ENCODE results near the gene PCDHGB6. TPM values are rescaled to one million over a fixed set of nuclear protein-coding genes. Genes with fewer than 3 reads are reported as not detected.
A peak's percentile ranks its signal among the peaks of the same experiment; 100 is the strongest.
"Not testable (repeated sequence)": the region's sequence is repeated elsewhere in the genome, so short reads cannot be mapped to it uniquely, and the experiment has no call there.

PCDHGB6 gene
- total RNA-seq: 0.12 and 0.18 TPM in 2 replicates

DNA sequence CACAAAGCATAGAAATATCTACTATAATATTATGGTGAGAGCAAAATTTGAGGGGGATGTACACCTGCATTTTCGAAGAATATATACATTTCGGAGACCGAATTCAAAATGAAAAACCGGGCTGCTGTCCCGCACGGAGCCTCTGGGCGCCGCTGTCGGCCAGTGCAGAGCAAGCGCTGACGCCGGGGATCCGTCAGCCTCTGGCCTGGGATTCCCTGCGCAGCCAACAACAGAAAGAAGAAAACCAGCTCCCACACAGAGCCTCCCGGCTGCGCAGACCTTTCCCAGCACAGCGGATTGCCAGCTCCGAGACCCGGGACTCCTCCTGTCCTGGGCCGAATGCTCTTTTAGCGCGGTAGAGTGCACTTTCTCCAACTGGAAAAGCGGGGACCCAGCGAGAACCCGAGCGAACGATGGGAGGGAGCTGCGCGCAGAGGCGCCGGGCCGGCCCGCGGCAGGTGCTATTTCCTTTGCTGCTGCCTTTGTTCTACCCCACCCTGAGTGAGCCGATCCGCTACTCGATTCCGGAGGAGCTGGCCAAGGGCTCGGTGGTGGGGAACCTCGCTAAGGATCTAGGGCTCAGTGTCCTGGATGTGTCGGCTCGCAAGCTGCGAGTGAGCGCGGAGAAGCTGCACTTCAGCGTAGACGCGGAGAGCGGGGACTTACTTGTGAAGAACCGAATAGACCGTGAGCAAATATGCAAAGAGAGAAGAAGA, at the start of gene PCDHGB6:
PCDHGB6 (plus strand) TSS at position 232 of the 716 bp plus-strand sequence; CDS start at position 414, 182 bp downstream.
- H3K4me1 Mint-ChIP-seq (ENCODE audit: low read depth); H3K27ac Mint-ChIP-seq; intact Hi-C loops (cut with micrococcal nuclease); H3K36me3 Mint-ChIP-seq (ENCODE audit: low read depth): not testable (repeated sequence)
- H3K9me3 Mint-ChIP-seq: peaks cover 16% of the 10 kb centered on the region
- H3K27me3 Mint-ChIP-seq (ENCODE audit: insufficient read depth): peaks cover 26% of the 10 kb centered on the region
- H3K4me3 Mint-ChIP-seq: peak within 1 kb of the TSS; percentile 66
- peak; percentile 23 for DNase-seq (ENCODE audit: low spot score)

DNA sequence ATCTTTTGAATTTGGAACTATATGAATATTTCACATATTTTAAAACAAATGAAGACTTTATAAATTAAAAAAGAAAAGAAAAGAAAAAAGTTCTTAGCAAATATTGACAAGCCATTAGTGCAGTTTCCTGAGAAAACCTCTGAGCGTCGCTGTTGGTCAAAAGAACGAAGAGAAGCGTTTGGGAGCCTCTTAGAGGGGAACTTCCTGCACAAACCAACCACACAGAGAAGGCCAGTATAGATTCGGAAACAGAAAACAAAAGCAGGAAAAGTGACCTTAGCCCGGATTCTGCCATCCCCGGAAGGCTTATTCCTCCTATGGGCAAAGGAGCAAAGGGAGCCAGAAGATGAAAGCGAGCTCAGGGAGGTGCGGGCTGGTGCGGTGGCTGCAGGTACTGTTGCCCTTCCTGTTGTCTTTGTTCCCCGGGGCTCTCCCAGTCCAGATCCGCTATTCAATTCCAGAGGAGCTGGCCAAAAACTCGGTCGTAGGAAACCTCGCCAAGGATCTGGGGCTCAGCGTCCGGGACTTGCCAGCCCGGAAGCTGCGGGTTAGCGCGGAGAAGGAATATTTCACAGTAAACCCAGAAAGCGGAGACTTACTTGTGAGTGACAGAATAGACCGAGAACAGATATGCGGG, 47.9 kb upstream of the PCDHGB6 start, which contains the start of gene PCDHGB2:
PCDHGB2 (plus strand) TSS at position 205 of the 637 bp plus-strand sequence; CDS start at position 347, 142 bp downstream.
- no peak for DNase-seq (ENCODE audit: low spot score)
- Mint-ChIP-seq H3K27ac (peak within 1 kb of the TSS; percentile 68), H3K36me3 (ENCODE audit: low read depth) (peaks cover 5% of the 10 kb centered on the region), H3K4me1 (ENCODE audit: low read depth) (peaks cover 6% of the 10 kb centered on the region), H3K4me3 (peak within 1 kb of the TSS; percentile 85), H3K9me3 (peaks cover 43% of the 10 kb centered on the region), H3K27me3 (ENCODE audit: insufficient read depth) (peaks cover 19% of the 10 kb centered on the region)
- intact Hi-C loops (cut with micrococcal nuclease): loop anchor here (1.0 to 10.0 kb wide), 5 partner anchors 37 to 204 kb away; partner anchors contain the start of genes PCDHB15, PCDHGA11 and PCDHGB5

GRCh38 chr5:141360685-141361084, 47.1 kb upstream of the PCDHGB6 start:
- peaks cover 51% of the 10 kb centered on the region for H3K9me3 Mint-ChIP-seq
- intact Hi-C loops (cut with micrococcal nuclease): loop anchor here (5.0 kb wide), 2 partner anchors 37 to 62 kb away; partner anchors contain the start of genes PCDHGA11 and PCDHGB5
- no peak for DNase-seq (ENCODE audit: low spot score)
- H3K27ac Mint-ChIP-seq: no peak overlapping the region
- no peak overlapping the region for H3K4me3 Mint-ChIP-seq
- H3K36me3 Mint-ChIP-seq (ENCODE audit: low read depth): peaks cover 10% of the 10 kb centered on the region
- H3K27me3 Mint-ChIP-seq (ENCODE audit: insufficient read depth): peaks cover 24% of the 10 kb centered on the region
- peaks cover 6% of the 10 kb centered on the region for H3K4me1 Mint-ChIP-seq (ENCODE audit: low read depth)

- H3K36me3 Mint-ChIP-seq (ENCODE audit: low read depth): peaks cover 12% of the 10 kb centered on the region
- peaks cover 27% of the 10 kb centered on the region for H3K27me3 Mint-ChIP-seq (ENCODE audit: insufficient read depth)
- H3K9me3 Mint-ChIP-seq: peaks cover 56% of the 10 kb centered on the region
- intact Hi-C loops (cut with micrococcal nuclease): loop anchor here (5.0 kb wide), 2 partner anchors 35 to 60 kb away; partner anchors contain the start of genes PCDHGA11 and PCDHGB5
- H3K4me3 Mint-ChIP-seq: no peak overlapping the region
- H3K27ac Mint-ChIP-seq: no peak overlapping the region
- DNase-seq (ENCODE audit: low spot score): no peak
- peaks cover 6% of the 10 kb centered on the region for H3K4me1 Mint-ChIP-seq (ENCODE audit: low read depth)
Observed at GRCh38 chr5:141362719-141363118, 45.1 kb upstream of the PCDHGB6 start.

GRCh38 chr5:141363952-141364660, 43.7 kb upstream of the PCDHGB6 start, which contains the start of gene PCDHGA5:
Gene PCDHGA5 (plus strand): TSS chr5:141364162. CDS start chr5:141364331, 169 bp downstream.
- H3K36me3 Mint-ChIP-seq (ENCODE audit: low read depth): peaks cover 12% of the 10 kb centered on the region
- H3K4me3 Mint-ChIP-seq: no peak within 1 kb of the TSS
- intact Hi-C loops (cut with micrococcal nuclease): loop anchor here (5.0 kb wide), 2 partner anchors 33 to 58 kb away; partner anchors contain the start of genes PCDHGA11 and PCDHGB5
- DNase-seq (ENCODE audit: low spot score): no peak
- H3K27ac Mint-ChIP-seq: peak within 1 kb of the TSS; percentile 5
- peaks cover 27% of the 10 kb centered on the region for H3K27me3 Mint-ChIP-seq (ENCODE audit: insufficient read depth)
- peaks cover 6% of the 10 kb centered on the region for H3K4me1 Mint-ChIP-seq (ENCODE audit: low read depth)
- peaks cover 56% of the 10 kb centered on the region for H3K9me3 Mint-ChIP-seq

GRCh38 chr5:141366016-141366896, 41.6 kb upstream of the PCDHGB6 start:
- Mint-ChIP-seq H3K27ac (no peak overlapping the region), H3K9me3 (peaks cover 51% of the 10 kb centered on the region), H3K4me3 (no peak overlapping the region), H3K4me1 (ENCODE audit: low read depth) (no peaks in the 10 kb centered on the region), H3K36me3 (ENCODE audit: low read depth) (peaks cover 10% of the 10 kb centered on the region), H3K27me3 (ENCODE audit: insufficient read depth) (peaks cover 27% of the 10 kb centered on the region)
- no peak for DNase-seq (ENCODE audit: low spot score)
- intact Hi-C loops (cut with micrococcal nuclease): no loop called here

GRCh38 chr5:141369994-141370848, 37.6 kb upstream of the PCDHGB6 start, which contains the start of gene PCDHGB3:
Gene PCDHGB3 (plus strand): TSS chr5:141370242. CDS start chr5:141370395, 153 bp downstream.
- intact Hi-C loops (cut with micrococcal nuclease): loop anchor here (5.0 kb wide), 1 partner anchor 42 kb away; the partner anchor contains the start of gene PCDHGA10
- H3K27me3 Mint-ChIP-seq (ENCODE audit: insufficient read depth): peaks cover 24% of the 10 kb centered on the region
- DNase-seq (ENCODE audit: low spot score): no peak
- H3K4me1 Mint-ChIP-seq (ENCODE audit: low read depth): no peaks in the 10 kb centered on the region
- H3K27ac Mint-ChIP-seq: peak within 1 kb of the TSS; percentile 55
- H3K36me3 Mint-ChIP-seq (ENCODE audit: low read depth): peaks cover 6% of the 10 kb centered on the region
- peak within 1 kb of the TSS; percentile 74 for H3K4me3 Mint-ChIP-seq
- peaks cover 35% of the 10 kb centered on the region for H3K9me3 Mint-ChIP-seq

GRCh38 chr5:141371572-141372475, 36.0 kb upstream of the PCDHGB6 start:
- intact Hi-C loops (cut with micrococcal nuclease): loop anchor here (5.0 kb wide), 1 partner anchor 40 kb away; the partner anchor contains the start of gene PCDHGA10
- H3K36me3 Mint-ChIP-seq (ENCODE audit: low read depth): no peaks in the 10 kb centered on the region
- H3K4me1 Mint-ChIP-seq (ENCODE audit: low read depth): no peaks in the 10 kb centered on the region
- no peak overlapping the region for H3K4me3 Mint-ChIP-seq
- no peak overlapping the region for H3K27ac Mint-ChIP-seq
- H3K27me3 Mint-ChIP-seq (ENCODE audit: insufficient read depth): peaks cover 18% of the 10 kb centered on the region
- DNase-seq (ENCODE audit: low spot score): no peak
- peaks cover 31% of the 10 kb centered on the region for H3K9me3 Mint-ChIP-seq

GRCh38 chr5:141373673-141374317, 34.0 kb upstream of the PCDHGB6 start, which contains the start of gene PCDHGA6:
Gene PCDHGA6 (plus strand): TSS chr5:141373891. CDS start chr5:141374084, 193 bp downstream.
- Mint-ChIP-seq H3K27ac (no peak within 1 kb of the TSS), H3K27me3 (ENCODE audit: insufficient read depth) (peaks cover 14% of the 10 kb centered on the region), H3K36me3 (ENCODE audit: low read depth) (no peaks in the 10 kb centered on the region), H3K4me1 (ENCODE audit: low read depth) (no peaks in the 10 kb centered on the region), H3K9me3 (peaks cover 35% of the 10 kb centered on the region), H3K4me3 (no peak within 1 kb of the TSS)
- DNase-seq (ENCODE audit: low spot score): no peak
- intact Hi-C loops (cut with micrococcal nuclease): loop anchor here (5.0 kb wide), 1 partner anchor 39 kb away; the partner anchor contains the start of gene PCDHGA10

- Mint-ChIP-seq H3K27ac (no peak overlapping the region), H3K4me1 (ENCODE audit: low read depth) (no peaks in the 10 kb centered on the region), H3K27me3 (ENCODE audit: insufficient read depth) (peaks cover 14% of the 10 kb centered on the region), H3K4me3 (no peak overlapping the region), H3K36me3 (ENCODE audit: low read depth) (no peaks in the 10 kb centered on the region), H3K9me3 (peaks cover 35% of the 10 kb centered on the region)
- intact Hi-C loops (cut with micrococcal nuclease): loop anchor here (5.0 kb wide), 1 partner anchor 38 kb away; the partner anchor contains the start of gene PCDHGA10
- no peak for DNase-seq (ENCODE audit: low spot score)
Observed at GRCh38 chr5:141374627-141375026, 33.2 kb upstream of the PCDHGB6 start.

Data from activated T-helper 1 cell treated with anti-CD3 and anti-CD28 coated beads, Interleukin-12 subunit alpha, Interleukin-12 subunit beta, Interleukin-2, Interleukin-4 antibody, amounts not matched to agents 30 ng/mL and 10 ng/mL and 1 ng/mL, durations not matched to agents 14 hours and 24 hours and 36 hours (primary cell).